SK-N-SH treated with all-trans-retinoic acid at 6 μM for 48 hours (cell line): ENCODE measurements around the gene KDM4B.

Experiments used
- ATAC-seq: fragments of 200-7000 bp; cut with Tn5 transposase; 3 replicates; pipeline ENCODE4 v1.9.1; 2020; ENCODE audit warnings: mild to moderate bottlenecking, moderate library complexity
- ARNTL ChIP-seq: fragments of 450-650 bp; formaldehyde crosslinking; IDR thresholded peaks from 2 replicates; pipeline ENCODE4 v1.5.0; 2020; ENCODE audit warnings: low read depth, mild to moderate bottlenecking, moderate library complexity, borderline replicate concordance
- BACH2 ChIP-seq: fragments of 250-450 bp; sonication (Bioruptor Pico); IDR thresholded peaks from 2 replicates; pipeline ENCODE4 v1.9.0; 2021; ENCODE audit warnings: mild to moderate bottlenecking, borderline replicate concordance
- CREB5 ChIP-seq: fragments of 250-450 bp; sonication (Bioruptor Pico); IDR thresholded peaks from 2 replicates; pipeline ENCODE4 v1.5.1; 2020; ENCODE audit warnings: low read depth, mild to moderate bottlenecking, moderate library complexity
- ESRRG ChIP-seq: fragments of 250-450 bp; sonication (Bioruptor Pico); IDR thresholded peaks from 2 replicates; pipeline ENCODE4 v1.6.1; 2021; ENCODE audit warnings: mild to moderate bottlenecking
- GLIS3 ChIP-seq: fragments of 250-450 bp; sonication (Bioruptor Pico); IDR thresholded peaks from 2 replicates; pipeline ENCODE4 v1.5.0; 2020; ENCODE audit warnings: mild to moderate bottlenecking, moderate library complexity
- ISL1 ChIP-seq: fragments of 250-450 bp; sonication (Bioruptor Pico); IDR thresholded peaks from 2 replicates; pipeline ENCODE4 v2.1.2; 2022; ENCODE audit warnings: mild to moderate bottlenecking, moderate library complexity
- OSR1 ChIP-seq: fragments of 250-450 bp; sonication (Bioruptor Pico); IDR thresholded peaks from 2 replicates; pipeline ENCODE4 v1.8.0; 2022; ENCODE audit warnings: moderate library complexity, mild to moderate bottlenecking, inconsistent platforms
- PATZ1 ChIP-seq: fragments of 250-450 bp; sonication (Bioruptor Pico); IDR thresholded peaks from 2 replicates; pipeline ENCODE4 v1.8.0; 2020; ENCODE audit warnings: mild to moderate bottlenecking, moderate library complexity, borderline replicate concordance
- POU6F1 ChIP-seq: fragments of 250-450 bp; sonication (Bioruptor Pico); IDR thresholded peaks from 2 replicates; pipeline ENCODE4 v1.8.0; 2021; ENCODE audit warnings: low read depth, mild to moderate bottlenecking, moderate library complexity, borderline replicate concordance
- SNAI2 ChIP-seq: fragments of 250-450 bp; sonication (Bioruptor Pico); IDR thresholded peaks from 2 replicates; pipeline ENCODE4 v1.5.0; 2020; ENCODE audit warnings: mild to moderate bottlenecking, moderate library complexity
- TCF4 ChIP-seq: fragments of 250-450 bp; sonication (Bioruptor Pico); IDR thresholded peaks from 2 replicates; pipeline ENCODE4 v1.8.0; 2021; ENCODE audit warnings: mild to moderate bottlenecking, moderate library complexity, borderline replicate concordance
- TOX ChIP-seq: fragments of 250-450 bp; sonication (Bioruptor Pico); IDR thresholded peaks from 2 replicates; pipeline ENCODE4 v1.8.0; 2021; ENCODE audit warnings: mild to moderate bottlenecking, moderate library complexity, borderline replicate concordance
- ZC3H10 ChIP-seq: fragments of 250-450 bp; sonication (Bioruptor Pico); IDR thresholded peaks from 2 replicates; pipeline ENCODE4 v1.5.1; 2021; ENCODE audit warnings: mild to moderate bottlenecking, moderate library complexity
- ZFP3 ChIP-seq: fragments of 250-450 bp; sonication (Bioruptor Pico); IDR thresholded peaks from 2 replicates; pipeline ENCODE4 v1.5.0; 2020; ENCODE audit warnings: mild to moderate bottlenecking, moderate library complexity
- ZNF8 ChIP-seq: fragments of 450-650 bp; formaldehyde crosslinking; IDR thresholded peaks from 2 replicates; pipeline ENCODE4 v1.5.0; 2020; ENCODE audit warnings: mild to moderate bottlenecking, moderate library complexity
- TF ChIP-seq, protein P1 (sequence below): fragments of 250-450 bp; sonication (Bioruptor Pico); IDR thresholded peaks from 2 replicates; pipeline ENCODE4 v1.5.1; 2021; ENCODE audit warnings: mild to moderate bottlenecking, moderate library complexity
- TF ChIP-seq, protein P2 (sequence below): fragments of 250-450 bp; sonication (Bioruptor Pico); IDR thresholded peaks from 2 replicates; pipeline ENCODE4 v1.5.0; 2020; ENCODE audit warnings: mild to moderate bottlenecking, moderate library complexity

KDM4B gene

GRCh38 chr19:5165697-5166019, 196.7 kb downstream of the KDM4B start (continued):
- TF ChIP-seq POU6F1 (CRISPR knock-in tag) = no peak
- TF ChIP-seq SNAI2 (CRISPR knock-in tag) = no peak
- no peak for TF ChIP-seq PATZ1 (CRISPR knock-in tag)
- no peak for TF ChIP-seq TCF4 (CRISPR knock-in tag)
- no peak for TF ChIP-seq TOX (CRISPR knock-in tag)
- no peak for TF ChIP-seq ZFP3 (CRISPR knock-in tag)

- TF ChIP-seq ZFP3 (CRISPR knock-in tag) (no peak), CREB5 (CRISPR knock-in tag) (no peak), ZNF8 (no peak), GLIS3 (CRISPR knock-in tag) (no peak)
- peak; percentile 61; the same call in 2 of the 3 replicates for ATAC-seq
Measured at GRCh38 chr19:5166262-5166661, 197.3 kb downstream of the KDM4B start.

- no peak for ATAC-seq
Measured at GRCh38 chr19:5170329-5170745, 201.4 kb downstream of the KDM4B start.

More at GRCh38 chr19:5170329-5170745, 201.4 kb downstream of the KDM4B start:
- TF ChIP-seq, protein P1, sequence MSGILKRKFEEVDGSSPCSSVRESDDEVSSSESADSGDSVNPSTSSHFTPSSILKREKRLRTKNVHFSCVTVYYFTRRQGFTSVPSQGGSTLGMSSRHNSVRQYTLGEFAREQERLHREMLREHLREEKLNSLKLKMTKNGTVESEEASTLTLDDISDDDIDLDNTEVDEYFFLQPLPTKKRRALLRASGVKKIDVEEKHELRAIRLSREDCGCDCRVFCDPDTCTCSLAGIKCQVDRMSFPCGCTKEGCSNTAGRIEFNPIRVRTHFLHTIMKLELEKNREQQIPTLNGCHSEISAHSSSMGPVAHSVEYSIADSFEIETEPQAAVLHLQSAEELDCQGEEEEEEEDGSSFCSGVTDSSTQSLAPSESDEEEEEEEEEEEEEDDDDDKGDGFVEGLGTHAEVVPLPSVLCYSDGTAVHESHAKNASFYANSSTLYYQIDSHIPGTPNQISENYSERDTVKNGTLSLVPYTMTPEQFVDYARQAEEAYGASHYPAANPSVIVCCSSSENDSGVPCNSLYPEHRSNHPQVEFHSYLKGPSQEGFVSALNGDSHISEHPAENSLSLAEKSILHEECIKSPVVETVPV (CRISPR knock-in tag) = no peak
- TF ChIP-seq ZC3H10 (no peak), PATZ1 (CRISPR knock-in tag) (no peak), BACH2 (CRISPR knock-in tag) (no peak), ESRRG (CRISPR knock-in tag) (no peak), OSR1 (CRISPR knock-in tag) (no peak), GLIS3 (CRISPR knock-in tag) (no peak), ISL1 (CRISPR knock-in tag) (no peak), ARNTL (CRISPR knock-in tag) (no peak), ZFP3 (CRISPR knock-in tag) (no peak)
- TF ChIP-seq, protein P2, sequence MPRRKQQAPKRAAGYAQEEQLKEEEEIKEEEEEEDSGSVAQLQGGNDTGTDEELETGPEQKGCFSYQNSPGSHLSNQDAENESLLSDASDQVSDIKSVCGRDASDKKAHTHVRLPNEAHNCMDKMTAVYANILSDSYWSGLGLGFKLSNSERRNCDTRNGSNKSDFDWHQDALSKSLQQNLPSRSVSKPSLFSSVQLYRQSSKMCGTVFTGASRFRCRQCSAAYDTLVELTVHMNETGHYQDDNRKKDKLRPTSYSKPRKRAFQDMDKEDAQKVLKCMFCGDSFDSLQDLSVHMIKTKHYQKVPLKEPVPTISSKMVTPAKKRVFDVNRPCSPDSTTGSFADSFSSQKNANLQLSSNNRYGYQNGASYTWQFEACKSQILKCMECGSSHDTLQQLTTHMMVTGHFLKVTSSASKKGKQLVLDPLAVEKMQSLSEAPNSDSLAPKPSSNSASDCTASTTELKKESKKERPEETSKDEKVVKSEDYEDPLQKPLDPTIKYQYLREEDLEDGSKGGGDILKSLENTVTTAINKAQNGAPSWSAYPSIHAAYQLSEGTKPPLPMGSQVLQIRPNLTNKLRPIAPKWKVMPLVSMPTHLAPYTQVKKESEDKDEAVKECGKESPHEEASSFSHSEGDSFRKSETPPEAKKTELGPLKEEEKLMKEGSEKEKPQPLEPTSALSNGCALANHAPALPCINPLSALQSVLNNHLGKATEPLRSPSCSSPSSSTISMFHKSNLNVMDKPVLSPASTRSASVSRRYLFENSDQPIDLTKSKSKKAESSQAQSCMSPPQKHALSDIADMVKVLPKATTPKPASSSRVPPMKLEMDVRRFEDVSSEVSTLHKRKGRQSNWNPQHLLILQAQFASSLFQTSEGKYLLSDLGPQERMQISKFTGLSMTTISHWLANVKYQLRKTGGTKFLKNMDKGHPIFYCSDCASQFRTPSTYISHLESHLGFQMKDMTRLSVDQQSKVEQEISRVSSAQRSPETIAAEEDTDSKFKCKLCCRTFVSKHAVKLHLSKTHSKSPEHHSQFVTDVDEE = no peak
